ENCODE results near the gene MTURN.

MTURN gene

GRCh38 chr7:30159163-30159562 is 24.4 kb downstream of the MTURN start:
- H3K4me3 ChIP-seq (ENCODE audit: low read depth in 1 of 5, low read length in 5 of 5), result no peak overlapping the region
- H3K9me3 ChIP-seq (ENCODE audit: control insufficient read depth in 5 of 5, low read length in 5 of 5), result no peaks in the 10 kb centered on the region
- H3K36me3 ChIP-seq (ENCODE audit: control insufficient read depth in 5 of 5, insufficient read depth in 5 of 5, low read length in 5 of 5), result peaks cover 14 to 49% (median 36%) of the 10 kb centered on the region in 5 donors
- H3K9ac ChIP-seq (ENCODE audit: low read length in 5 of 5), result peak overlapping the region in 1 of 5 donors; percentile 27
- no peak overlapping the region for H3K27ac ChIP-seq (ENCODE audit: low read depth, low read length)
- H3K4me1 ChIP-seq (ENCODE audit: control insufficient read depth in 5 of 5, insufficient read depth in 5 of 5, low read length in 5 of 5), result peaks cover 2 to 60% (median 48%) of the 10 kb centered on the region in 5 donors
- no peaks in the 10 kb centered on the region for H3K27me3 ChIP-seq (ENCODE audit: control insufficient read depth in 5 of 5, insufficient read depth in 4 of 5, low read length in 5 of 5)

- Histone ChIP-seq H3K9ac (ENCODE audit: low read length in 5 of 5) (no peak overlapping the region), H3K9me3 (ENCODE audit: control insufficient read depth in 5 of 5, low read length in 5 of 5) (no peaks in the 10 kb centered on the region), H3K27ac (ENCODE audit: low read depth, low read length) (peak overlapping the region; percentile 38), H3K4me1 (ENCODE audit: control insufficient read depth in 5 of 5, insufficient read depth in 5 of 5, low read length in 5 of 5) (peaks cover 2 to 66% (median 50%) of the 10 kb centered on the region in 5 donors), H3K27me3 (ENCODE audit: control insufficient read depth in 5 of 5, insufficient read depth in 4 of 5, low read length in 5 of 5) (no peaks in the 10 kb centered on the region), H3K36me3 (ENCODE audit: control insufficient read depth in 5 of 5, insufficient read depth in 5 of 5, low read length in 5 of 5) (peaks cover 11 to 44% (median 30%) of the 10 kb centered on the region in 5 donors), H3K4me3 (ENCODE audit: low read depth in 1 of 5, low read length in 5 of 5) (no peak overlapping the region)
These were observed 24.9 kb downstream of the MTURN start for GRCh38 chr7:30159698-30160143.

DNA sequence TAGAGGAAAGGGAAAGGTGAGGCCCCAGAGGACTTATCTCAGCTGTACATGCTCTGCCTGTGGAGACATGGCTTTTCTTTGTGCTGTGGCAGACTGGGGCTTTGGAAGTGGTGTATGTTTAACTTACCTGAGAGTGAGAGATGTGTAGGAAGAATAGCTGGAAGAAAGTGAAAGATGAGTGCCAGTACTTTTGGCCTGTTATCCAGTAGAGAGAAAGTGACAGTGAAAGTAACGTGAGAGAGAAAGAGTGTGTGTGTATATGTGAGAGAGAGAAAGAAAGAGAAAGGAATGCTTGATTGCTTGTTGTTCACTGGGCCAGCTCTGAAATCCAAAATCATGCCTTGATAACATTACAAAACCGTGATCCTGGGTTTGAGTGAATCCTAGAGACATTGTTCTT is 25.5 kb downstream of the MTURN start:
- Histone ChIP-seq H3K27ac (ENCODE audit: low read depth, low read length) (peak overlapping the region; percentile 38), H3K4me1 (ENCODE audit: control insufficient read depth in 5 of 5, insufficient read depth in 5 of 5, low read length in 5 of 5) (peaks cover 2 to 72% (median 56%) of the 10 kb centered on the region in 5 donors), H3K36me3 (ENCODE audit: control insufficient read depth in 5 of 5, insufficient read depth in 5 of 5, low read length in 5 of 5) (peaks cover 12 to 43% (median 24%) of the 10 kb centered on the region in 5 donors), H3K9me3 (ENCODE audit: control insufficient read depth in 5 of 5, low read length in 5 of 5) (no peaks in the 10 kb centered on the region), H3K9ac (ENCODE audit: low read length in 5 of 5) (peak overlapping the region in 1 of 5 donors; percentile 45), H3K4me3 (ENCODE audit: low read depth in 1 of 5, low read length in 5 of 5) (no peak overlapping the region), H3K27me3 (ENCODE audit: control insufficient read depth in 5 of 5, insufficient read depth in 4 of 5, low read length in 5 of 5) (no peaks in the 10 kb centered on the region)

GRCh38 chr7:30162133-30162532 is 27.3 kb downstream of the MTURN start:
- Histone ChIP-seq H3K36me3 (ENCODE audit: control insufficient read depth in 5 of 5, insufficient read depth in 5 of 5, low read length in 5 of 5) (peaks cover 15 to 52% (median 33%) of the 10 kb centered on the region in 5 donors), H3K9me3 (ENCODE audit: control insufficient read depth in 5 of 5, low read length in 5 of 5) (no peaks in the 10 kb centered on the region), H3K4me1 (ENCODE audit: control insufficient read depth in 5 of 5, insufficient read depth in 5 of 5, low read length in 5 of 5) (peaks cover 6 to 68% (median 55%) of the 10 kb centered on the region in 5 donors), H3K4me3 (ENCODE audit: low read depth in 1 of 5, low read length in 5 of 5) (no peak overlapping the region), H3K9ac (ENCODE audit: low read length in 5 of 5) (peak overlapping the region in 1 of 5 donors; percentile 45), H3K27ac (ENCODE audit: low read depth, low read length) (peak overlapping the region; percentile 92), H3K27me3 (ENCODE audit: control insufficient read depth in 5 of 5, insufficient read depth in 4 of 5, low read length in 5 of 5) (no peaks in the 10 kb centered on the region)

- peak overlapping the region; percentile 92 for H3K27ac ChIP-seq (ENCODE audit: low read depth, low read length)
- peaks cover 13 to 49% (median 37%) of the 10 kb centered on the region in 5 donors for H3K36me3 ChIP-seq (ENCODE audit: control insufficient read depth in 5 of 5, insufficient read depth in 5 of 5, low read length in 5 of 5)
- H3K27me3 ChIP-seq (ENCODE audit: control insufficient read depth in 5 of 5, insufficient read depth in 4 of 5, low read length in 5 of 5), result no peaks in the 10 kb centered on the region
- peaks cover 6 to 68% (median 55%) of the 10 kb centered on the region in 5 donors for H3K4me1 ChIP-seq (ENCODE audit: control insufficient read depth in 5 of 5, insufficient read depth in 5 of 5, low read length in 5 of 5)
- no peaks in the 10 kb centered on the region for H3K9me3 ChIP-seq (ENCODE audit: control insufficient read depth in 5 of 5, low read length in 5 of 5)
- peak overlapping the region in 2 of 5 donors; percentile 45 to 61 for H3K9ac ChIP-seq (ENCODE audit: low read length in 5 of 5)
- no peak overlapping the region for H3K4me3 ChIP-seq (ENCODE audit: low read depth in 1 of 5, low read length in 5 of 5)
These were observed 27.9 kb downstream of the MTURN start for GRCh38 chr7:30162622-30163124.

DNA sequence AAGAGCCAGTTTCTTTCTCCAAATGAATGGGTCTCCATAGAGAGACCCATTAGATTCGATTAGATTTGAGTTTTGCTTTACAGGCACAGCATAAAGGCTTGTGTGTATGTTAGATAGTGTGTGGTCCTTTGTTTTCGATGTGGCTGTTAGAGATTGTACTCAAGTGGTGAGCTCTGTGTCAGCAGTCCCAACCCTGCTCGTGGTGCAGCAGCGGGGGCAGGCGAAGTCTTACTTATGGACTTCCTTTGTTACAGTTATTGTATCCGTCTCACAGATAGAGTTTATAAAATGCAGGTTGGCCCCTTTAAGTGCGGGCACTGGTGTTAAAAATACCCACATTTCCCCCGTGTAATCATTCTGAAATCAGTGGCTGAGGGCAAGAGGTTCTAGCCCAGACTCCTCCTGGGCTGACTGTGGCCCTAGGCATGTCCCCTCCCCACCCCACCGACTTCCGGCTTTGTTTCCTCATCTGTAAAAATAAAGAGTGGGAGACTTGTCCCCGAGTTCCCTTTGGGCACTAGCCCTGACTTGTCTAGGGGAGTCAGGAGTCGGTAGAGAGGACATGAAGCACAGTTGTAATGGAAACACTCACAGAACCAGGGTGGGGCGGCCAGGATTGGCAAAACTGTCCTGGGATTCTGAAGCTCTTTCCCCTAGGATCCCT is 28.6 kb downstream of the MTURN start:
- no peaks in the 10 kb centered on the region for H3K27me3 ChIP-seq (ENCODE audit: control insufficient read depth in 5 of 5, insufficient read depth in 4 of 5, low read length in 5 of 5)
- H3K4me3 ChIP-seq (ENCODE audit: low read depth in 1 of 5, low read length in 5 of 5), result peak overlapping the region in 2 of 5 donors; percentile 19 to 37
- H3K27ac ChIP-seq (ENCODE audit: low read depth, low read length), result peak overlapping the region; percentile 92
- peaks cover 8 to 45% (median 40%) of the 10 kb centered on the region in 5 donors for H3K36me3 ChIP-seq (ENCODE audit: control insufficient read depth in 5 of 5, insufficient read depth in 5 of 5, low read length in 5 of 5)
- no peaks in the 10 kb centered on the region for H3K9me3 ChIP-seq (ENCODE audit: control insufficient read depth in 5 of 5, low read length in 5 of 5)
- H3K4me1 ChIP-seq (ENCODE audit: control insufficient read depth in 5 of 5, insufficient read depth in 5 of 5, low read length in 5 of 5), result peaks cover 6 to 70% (median 55%) of the 10 kb centered on the region in 5 donors
- H3K9ac ChIP-seq (ENCODE audit: low read length in 5 of 5), result peak overlapping the region in 4 of 5 donors; percentile 26 to 61 (median 42)

DNA sequence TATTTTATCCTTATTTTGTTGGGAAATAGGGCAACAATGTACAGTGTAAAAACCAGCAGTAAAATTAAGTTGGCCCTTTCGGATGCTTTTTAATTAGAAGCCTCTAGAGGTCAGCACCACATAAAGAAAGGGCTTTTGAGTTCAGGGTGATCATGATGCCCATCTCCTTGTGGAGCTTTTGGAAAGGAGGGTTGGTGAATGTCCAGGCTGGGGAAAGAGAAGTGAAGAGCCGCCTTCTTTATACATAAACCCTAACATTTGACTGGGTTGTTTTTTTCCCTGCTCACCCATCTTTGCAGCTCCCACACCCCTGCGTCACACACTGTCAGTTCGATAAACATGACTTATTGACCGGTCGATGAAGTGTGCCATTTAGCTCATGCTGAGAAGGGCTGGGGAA is 29.8 kb downstream of the MTURN start:
- peaks cover 4 to 34% (median 29%) of the 10 kb centered on the region in 5 donors for H3K36me3 ChIP-seq (ENCODE audit: control insufficient read depth in 5 of 5, insufficient read depth in 5 of 5, low read length in 5 of 5)
- no peaks in the 10 kb centered on the region for H3K27me3 ChIP-seq (ENCODE audit: control insufficient read depth in 5 of 5, insufficient read depth in 4 of 5, low read length in 5 of 5)
- no peak overlapping the region for H3K4me3 ChIP-seq (ENCODE audit: low read depth in 1 of 5, low read length in 5 of 5)
- H3K27ac ChIP-seq (ENCODE audit: low read depth, low read length), result peak overlapping the region; percentile 92
- peaks cover 8 to 72% (median 51%) of the 10 kb centered on the region in 5 donors for H3K4me1 ChIP-seq (ENCODE audit: control insufficient read depth in 5 of 5, insufficient read depth in 5 of 5, low read length in 5 of 5)
- H3K9me3 ChIP-seq (ENCODE audit: control insufficient read depth in 5 of 5, low read length in 5 of 5), result no peaks in the 10 kb centered on the region
- peak overlapping the region in 2 of 5 donors; percentile 45 to 61 for H3K9ac ChIP-seq (ENCODE audit: low read length in 5 of 5)

DNA sequence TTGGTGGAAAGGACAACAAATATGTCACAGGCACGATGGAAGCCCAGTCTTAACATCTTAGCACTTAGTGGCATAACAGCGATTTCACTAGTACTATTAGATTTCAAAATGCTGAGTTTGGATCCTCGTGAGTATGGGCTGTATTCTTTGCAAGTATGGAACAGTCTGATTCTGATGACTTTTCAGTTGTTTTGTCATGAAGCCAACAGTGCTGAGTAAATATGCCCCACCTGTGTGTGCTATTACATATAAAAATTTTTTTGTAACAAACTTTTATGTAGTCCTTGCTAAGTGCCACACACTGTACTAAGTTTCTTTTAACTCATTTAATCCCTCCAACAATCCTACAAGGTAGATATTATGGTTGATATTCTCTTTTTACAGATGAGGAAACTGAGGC is 30.8 kb downstream of the MTURN start:
- Histone ChIP-seq H3K27me3 (ENCODE audit: control insufficient read depth in 5 of 5, insufficient read depth in 4 of 5, low read length in 5 of 5) (no peaks in the 10 kb centered on the region), H3K4me3 (ENCODE audit: low read depth in 1 of 5, low read length in 5 of 5) (no peak overlapping the region), H3K9me3 (ENCODE audit: control insufficient read depth in 5 of 5, low read length in 5 of 5) (no peaks in the 10 kb centered on the region), H3K9ac (ENCODE audit: low read length in 5 of 5) (peak overlapping the region in 1 of 5 donors; percentile 10), H3K27ac (ENCODE audit: low read depth, low read length) (peak overlapping the region; percentile 11), H3K4me1 (ENCODE audit: control insufficient read depth in 5 of 5, insufficient read depth in 5 of 5, low read length in 5 of 5) (peaks cover 8 to 71% (median 50%) of the 10 kb centered on the region in 5 donors), H3K36me3 (ENCODE audit: control insufficient read depth in 5 of 5, insufficient read depth in 5 of 5, low read length in 5 of 5) (peaks cover 4 to 27% (median 21%) of the 10 kb centered on the region in 5 donors)

GRCh38 chr7:30166155-30166840 is 31.5 kb downstream of the MTURN start:
- H3K4me1 ChIP-seq (ENCODE audit: control insufficient read depth in 5 of 5, insufficient read depth in 5 of 5, low read length in 5 of 5), result peaks cover 8 to 75% (median 52%) of the 10 kb centered on the region in 5 donors
- H3K9ac ChIP-seq (ENCODE audit: low read length in 5 of 5), result peak overlapping the region in 1 of 5 donors; percentile 14
- H3K9me3 ChIP-seq (ENCODE audit: control insufficient read depth in 5 of 5, low read length in 5 of 5), result no peaks in the 10 kb centered on the region
- peak overlapping the region; percentile 11 for H3K27ac ChIP-seq (ENCODE audit: low read depth, low read length)
- no peak overlapping the region for H3K4me3 ChIP-seq (ENCODE audit: low read depth in 1 of 5, low read length in 5 of 5)
- no peaks in the 10 kb centered on the region for H3K27me3 ChIP-seq (ENCODE audit: control insufficient read depth in 5 of 5, insufficient read depth in 4 of 5, low read length in 5 of 5)
- H3K36me3 ChIP-seq (ENCODE audit: control insufficient read depth in 5 of 5, insufficient read depth in 5 of 5, low read length in 5 of 5), result peaks cover 4 to 23% (median 14%) of the 10 kb centered on the region in 5 donors

DNA sequence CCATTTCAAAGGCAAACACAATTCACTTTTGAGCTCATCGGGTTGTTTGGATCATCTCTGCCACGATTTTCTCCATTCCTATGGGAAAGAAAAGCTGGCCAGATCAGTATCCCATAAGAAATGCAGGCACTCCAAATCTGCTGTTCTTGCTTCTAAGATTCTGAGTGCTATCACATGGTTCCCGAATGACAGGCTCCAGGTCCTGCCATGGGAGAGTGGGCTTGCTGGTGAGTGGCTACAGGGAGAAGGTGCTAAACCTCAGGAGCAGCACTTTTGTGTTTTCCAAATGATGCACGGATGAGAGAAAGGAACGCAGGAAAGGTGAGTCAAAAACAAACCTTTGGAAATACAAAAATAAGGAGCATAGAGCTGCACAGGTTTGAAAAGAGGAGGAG is 32.1 kb downstream of the MTURN start:
- H3K9me3 ChIP-seq (ENCODE audit: control insufficient read depth in 5 of 5, low read length in 5 of 5), result no peaks in the 10 kb centered on the region
- no peak overlapping the region for H3K4me3 ChIP-seq (ENCODE audit: low read depth in 1 of 5, low read length in 5 of 5)
- no peak overlapping the region for H3K27ac ChIP-seq (ENCODE audit: low read depth, low read length)
- peaks cover 8 to 80% (median 50%) of the 10 kb centered on the region in 5 donors for H3K4me1 ChIP-seq (ENCODE audit: control insufficient read depth in 5 of 5, insufficient read depth in 5 of 5, low read length in 5 of 5)
- no peak overlapping the region for H3K9ac ChIP-seq (ENCODE audit: low read length in 5 of 5)
- H3K36me3 ChIP-seq (ENCODE audit: control insufficient read depth in 5 of 5, insufficient read depth in 5 of 5, low read length in 5 of 5), result peaks cover 4 to 22% (median 13%) of the 10 kb centered on the region in 5 donors
- H3K27me3 ChIP-seq (ENCODE audit: control insufficient read depth in 5 of 5, insufficient read depth in 4 of 5, low read length in 5 of 5), result no peaks in the 10 kb centered on the region

Data from subcutaneous abdominal adipose tissue (tissue), 5 donors.